Thoracic aorta (tissue), 2 donors: ENCODE results near the gene GTF3C5. TPM values are rescaled to one million over a fixed set of nuclear protein-coding genes. Genes with fewer than 3 reads are reported as not detected.

Experiments
- ATAC-seq: fragments of 150-250 bp; one replicate; pipeline ENCODE4 v1.8.0; 2017; ENCODE audit warnings: low read depth; ENCODE audit not compliant: insufficient number of reproducible peaks, low FRiP score
- DNase-seq: peaks from one replicate; pipeline ENCODE4 v3.0.0-alpha.2; 2020; ENCODE audit warnings: low spot score
- H3K27ac ChIP-seq, 2 donors: fragments of 200-600 bp; sonication (generic); 1 replicate in 1 of 2; 2 replicates in 1 of 2; pipeline ENCODE4 v1.5.1; 2016; ENCODE audit warnings: mild to moderate bottlenecking in 2 of 2, moderate library complexity in 2 of 2
- H3K27me3 ChIP-seq: fragments of 200-600 bp; sonication (generic); replicated peaks from 2 replicates; pipeline ENCODE4 v1.6.0; 2016; ENCODE audit warnings: mild to moderate bottlenecking; ENCODE audit not compliant: insufficient read depth
- H3K36me3 ChIP-seq: fragments of 200-600 bp; sonication (generic); one replicate; pipeline ENCODE4 v1.5.1; 2016
- H3K4me1 ChIP-seq, 2 donors: fragments of 200-600 bp; sonication (generic); 1 replicate in 1 of 2; 2 replicates in 1 of 2; pipeline versions ENCODE4 v1.5.1 to v1.6.0; 2016; ENCODE audit warnings: low read depth in 2 of 2, mild to moderate bottlenecking in 1 of 2; ENCODE audit not compliant: control insufficient read depth in 1 of 2
- H3K4me3 ChIP-seq: fragments of 200-600 bp; sonication (generic); 2 replicates; pipeline ENCODE4 v1.5.1; 2016; ENCODE audit warnings: mild to moderate bottlenecking
- H3K9me3 ChIP-seq: fragments of 200-600 bp; sonication (generic); 2 replicates; pipeline ENCODE4 v1.5.1; 2016
- total RNA-seq, 2 donors: library from RNA; depleted of rRNA; stranded (reverse); fragments of >200 nt; gene quantifications; one replicate each; pipeline versions ENCODE4 v1.1.0 to v1.2.3, GENCODE V29; 2016
- TF ChIP-seq, protein P1 (sequence below): fragments of 200-600 bp; sonication (generic); IDR thresholded peaks from one replicate; pipeline ENCODE4 v1.5.1; 2019; ENCODE audit warnings: antibody characterized with exemption

Gene GTF3C5
- total RNA-seq, 2 donors from 2014 or later: 40.6 to 54.3 TPM

- no peaks in the 10 kb centered on the region for H3K27me3 ChIP-seq
- H3K4me1 ChIP-seq: no peaks in the 10 kb centered on the region
- H3K9me3 ChIP-seq: no peaks in the 10 kb centered on the region
- no peak overlapping the region for H3K4me3 ChIP-seq
- no peak overlapping the region for H3K27ac ChIP-seq
- peaks cover 3% of the 10 kb centered on the region for H3K36me3 ChIP-seq
- TF ChIP-seq, protein P1, sequence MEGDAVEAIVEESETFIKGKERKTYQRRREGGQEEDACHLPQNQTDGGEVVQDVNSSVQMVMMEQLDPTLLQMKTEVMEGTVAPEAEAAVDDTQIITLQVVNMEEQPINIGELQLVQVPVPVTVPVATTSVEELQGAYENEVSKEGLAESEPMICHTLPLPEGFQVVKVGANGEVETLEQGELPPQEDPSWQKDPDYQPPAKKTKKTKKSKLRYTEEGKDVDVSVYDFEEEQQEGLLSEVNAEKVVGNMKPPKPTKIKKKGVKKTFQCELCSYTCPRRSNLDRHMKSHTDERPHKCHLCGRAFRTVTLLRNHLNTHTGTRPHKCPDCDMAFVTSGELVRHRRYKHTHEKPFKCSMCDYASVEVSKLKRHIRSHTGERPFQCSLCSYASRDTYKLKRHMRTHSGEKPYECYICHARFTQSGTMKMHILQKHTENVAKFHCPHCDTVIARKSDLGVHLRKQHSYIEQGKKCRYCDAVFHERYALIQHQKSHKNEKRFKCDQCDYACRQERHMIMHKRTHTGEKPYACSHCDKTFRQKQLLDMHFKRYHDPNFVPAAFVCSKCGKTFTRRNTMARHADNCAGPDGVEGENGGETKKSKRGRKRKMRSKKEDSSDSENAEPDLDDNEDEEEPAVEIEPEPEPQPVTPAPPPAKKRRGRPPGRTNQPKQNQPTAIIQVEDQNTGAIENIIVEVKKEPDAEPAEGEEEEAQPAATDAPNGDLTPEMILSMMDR: no peak
- ATAC-seq (no peak), DNase-seq (no peak)
Observed at GRCh38 chr9:133063159-133063499, 32.3 kb downstream of the GTF3C5 start.

GRCh38 chr9:133063500-133064231 lies 32.9 kb downstream of the GTF3C5 start:
- Histone ChIP-seq H3K27ac (no peak overlapping the region), H3K4me3 (no peak overlapping the region), H3K36me3 (peaks cover 3% of the 10 kb centered on the region), H3K27me3 (no peaks in the 10 kb centered on the region), H3K4me1 (no peaks in the 10 kb centered on the region), H3K9me3 (no peaks in the 10 kb centered on the region)
- TF ChIP-seq, protein P1: no peak
- ATAC-seq (no peak), DNase-seq (no peak)

GRCh38 chr9:133064241-133065069 lies 33.7 kb downstream of the GTF3C5 start:
- no peak overlapping the region for H3K27ac ChIP-seq
- no peaks in the 10 kb centered on the region for H3K27me3 ChIP-seq
- H3K4me3 ChIP-seq: no peak overlapping the region
- peaks cover 3% of the 10 kb centered on the region for H3K36me3 ChIP-seq
- no peaks in the 10 kb centered on the region for H3K4me1 ChIP-seq
- no peaks in the 10 kb centered on the region for H3K9me3 ChIP-seq
- ATAC-seq: no peak
- TF ChIP-seq, protein P1: no peak
- DNase-seq: no peak

DNA sequence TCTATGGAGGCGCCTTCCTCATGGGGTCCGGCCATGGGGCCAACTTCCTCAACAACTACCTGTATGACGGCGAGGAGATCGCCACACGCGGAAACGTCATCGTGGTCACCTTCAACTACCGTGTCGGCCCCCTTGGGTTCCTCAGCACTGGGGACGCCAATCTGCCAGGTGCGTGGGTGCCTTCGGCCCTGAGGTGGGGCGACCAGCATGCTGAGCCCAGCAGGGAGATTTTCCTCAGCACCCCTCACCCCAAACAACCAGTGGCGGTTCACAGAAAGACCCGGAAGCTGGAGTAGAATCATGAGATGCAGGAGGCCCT lies 34.2 kb downstream of the GTF3C5 start:
- DNase-seq (no peak), ATAC-seq (no peak)
- H3K9me3 ChIP-seq: no peaks in the 10 kb centered on the region
- H3K27ac ChIP-seq: no peak overlapping the region
- no peaks in the 10 kb centered on the region for H3K4me1 ChIP-seq
- peaks cover 3% of the 10 kb centered on the region for H3K36me3 ChIP-seq
- H3K4me3 ChIP-seq: no peak overlapping the region
- TF ChIP-seq, protein P1: no peak
- H3K27me3 ChIP-seq: no peaks in the 10 kb centered on the region

- no peak for ATAC-seq
- no peak overlapping the region for H3K27ac ChIP-seq
- no peaks in the 10 kb centered on the region for H3K27me3 ChIP-seq
- H3K9me3 ChIP-seq: no peaks in the 10 kb centered on the region
- TF ChIP-seq, protein P1: no peak
- no peak overlapping the region for H3K4me3 ChIP-seq
- peaks cover 3% of the 10 kb centered on the region for H3K36me3 ChIP-seq
- no peak for DNase-seq
- H3K4me1 ChIP-seq: no peaks in the 10 kb centered on the region
Observed at GRCh38 chr9:133066181-133066983, 35.6 kb downstream of the GTF3C5 start.
